Effector CD8-positive, alpha-beta T cell (primary cell): ENCODE data around the gene LIPI.
"Not testable (repeated sequence)": the region's sequence is repeated elsewhere in the genome, so short reads cannot be mapped to it uniquely, and the experiment has no call there.

ENCODE experiments used
- DNase-seq: peaks from one replicate; lab custom pipeline; 2025; lab: John Stamatoyannopoulos, UW
- total RNA-seq, 4 experiments: gene quantifications; one replicate each; lab custom pipeline; 2026; lab: John Stamatoyannopoulos, UW

Gene LIPI
- 0 to 0.18 (median 0) reads per million in 4 experiments for total RNA-seq

DNA sequence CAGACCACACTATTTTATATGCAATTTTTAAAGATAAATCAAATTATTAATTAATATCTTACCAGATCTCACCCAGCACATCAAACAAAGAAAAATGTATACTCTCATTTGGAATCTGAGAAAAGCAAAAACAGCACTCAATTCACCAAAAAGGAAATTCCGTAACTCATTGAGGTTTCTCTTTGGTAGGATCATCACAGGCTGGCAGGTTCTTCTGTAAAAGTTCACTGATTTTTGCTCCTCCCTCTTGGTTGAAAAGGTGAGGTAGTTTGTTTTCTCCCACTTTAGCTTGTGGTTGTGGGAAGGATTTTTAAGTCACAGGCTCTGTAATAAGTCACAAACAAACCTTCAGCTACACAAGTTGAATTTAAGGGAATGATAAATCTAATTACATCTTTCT is at the start of gene LIPI:
Gene LIPI, minus strand, starts transcription at position 218 of the 400 bp plus-strand sequence. Its CDS starts 110 bp downstream, at position 108.
- DNase-seq, result no peak

GRCh38 chr21:14260174-14260764 is 49.5 kb upstream of the LIPI start:
- DNase-seq, result no peak

GRCh38 chr21:14259747-14260146 is 49.0 kb upstream of the LIPI start:
- no peak for DNase-seq

- DNase-seq, result no peak
Measured at GRCh38 chr21:14251336-14251735, 40.6 kb upstream of the LIPI start.

DNA sequence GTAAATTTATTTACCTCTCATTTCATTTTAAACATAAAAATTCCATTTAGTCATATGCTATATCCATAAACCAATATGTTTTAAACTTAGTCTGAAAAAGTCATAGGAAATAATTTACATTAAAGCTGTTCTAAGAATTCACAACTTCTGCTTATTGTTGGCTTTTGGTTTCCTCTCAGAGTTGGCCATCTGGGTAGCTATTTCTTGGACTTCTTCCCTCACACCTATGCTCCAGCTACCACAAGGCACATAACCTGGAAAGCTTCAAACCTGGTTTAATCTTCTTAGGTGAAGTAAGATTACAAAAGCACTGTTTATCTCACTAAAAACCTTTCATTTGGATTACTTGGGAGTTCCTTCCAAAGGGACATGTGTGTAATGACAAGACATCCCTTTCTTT is 35.0 kb upstream of the LIPI start:
- no peak for DNase-seq

- no peak for DNase-seq
Measured at GRCh38 chr21:14244911-14245310, 34.2 kb upstream of the LIPI start.

DNA sequence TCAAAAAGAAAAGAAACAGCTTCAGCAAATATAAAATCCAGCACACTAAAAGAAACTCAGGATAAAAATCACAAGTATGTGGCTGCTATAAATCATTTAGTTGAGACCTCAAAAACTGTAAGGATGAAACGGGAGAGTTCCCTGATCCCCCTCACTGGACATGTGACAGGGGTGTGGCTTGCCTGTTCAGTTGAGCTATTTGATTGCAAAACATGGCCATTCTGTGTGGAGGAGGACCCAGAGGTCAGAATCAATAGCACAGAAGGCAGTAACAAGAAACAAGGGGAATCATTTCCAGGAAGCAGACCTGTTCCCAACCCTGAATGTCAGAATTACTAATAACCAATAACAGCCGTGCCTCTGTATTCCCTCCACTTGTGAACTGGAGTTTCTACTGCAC is 33.1 kb upstream of the LIPI start:
- DNase-seq, result no peak

DNA sequence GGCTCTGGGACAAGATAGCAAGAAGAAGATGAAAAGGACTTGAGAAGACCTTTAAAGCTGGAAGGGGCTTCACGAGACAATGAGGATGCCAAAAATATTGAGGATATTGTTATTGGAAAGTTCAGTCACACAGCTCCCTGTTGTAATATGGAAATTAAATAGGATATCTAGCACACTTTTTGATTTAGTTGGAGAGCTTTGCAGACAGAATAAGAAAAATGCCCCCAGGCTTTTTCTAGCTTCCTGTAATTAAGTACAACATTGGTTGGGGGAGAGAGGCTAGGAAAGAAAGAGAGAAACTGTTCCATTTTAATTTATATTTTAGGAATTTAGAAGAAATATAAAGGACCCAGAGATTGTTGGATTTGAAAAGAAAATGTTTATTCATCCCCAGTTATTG is 32.7 kb upstream of the LIPI start:
- DNase-seq, result no peak

DNA sequence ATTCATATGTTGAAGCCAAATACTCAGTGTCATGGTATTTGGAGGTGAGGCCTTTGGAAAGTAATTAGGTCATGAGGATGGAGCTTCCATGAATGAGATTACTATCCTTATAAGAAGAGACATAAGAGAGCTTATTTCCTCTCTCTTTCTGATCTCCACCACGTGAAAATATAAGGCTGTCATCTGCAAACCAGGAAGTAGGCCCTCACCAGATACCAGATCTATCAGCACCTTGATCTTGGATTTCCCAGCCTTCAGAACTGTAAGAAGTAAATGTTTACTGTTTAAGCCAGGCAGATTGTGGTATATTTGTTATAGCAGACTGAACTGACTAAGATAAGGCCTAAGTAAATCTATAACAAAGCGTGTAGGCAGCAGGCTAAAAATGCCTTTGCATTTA is 30.5 kb upstream of the LIPI start:
- no peak for DNase-seq

DNA sequence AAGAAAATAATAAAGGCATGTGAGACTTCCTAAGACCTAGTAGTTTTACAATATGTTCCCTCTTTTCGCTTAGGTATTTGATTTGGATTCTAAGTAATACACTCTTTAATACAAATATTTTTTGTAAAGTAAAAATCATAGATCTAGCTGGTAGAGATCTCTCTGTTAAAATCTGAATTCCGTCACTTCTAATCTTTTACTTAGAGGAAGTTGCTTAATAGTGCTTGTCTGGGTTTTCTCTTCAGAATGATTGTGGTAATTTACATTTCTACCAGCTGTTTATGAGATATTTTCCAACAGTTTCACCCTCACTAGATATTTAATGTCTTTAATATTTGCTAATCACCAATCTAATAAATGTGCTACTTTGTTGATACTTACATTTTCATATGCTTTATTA is 28.5 kb upstream of the LIPI start:
- no peak for DNase-seq

DNA sequence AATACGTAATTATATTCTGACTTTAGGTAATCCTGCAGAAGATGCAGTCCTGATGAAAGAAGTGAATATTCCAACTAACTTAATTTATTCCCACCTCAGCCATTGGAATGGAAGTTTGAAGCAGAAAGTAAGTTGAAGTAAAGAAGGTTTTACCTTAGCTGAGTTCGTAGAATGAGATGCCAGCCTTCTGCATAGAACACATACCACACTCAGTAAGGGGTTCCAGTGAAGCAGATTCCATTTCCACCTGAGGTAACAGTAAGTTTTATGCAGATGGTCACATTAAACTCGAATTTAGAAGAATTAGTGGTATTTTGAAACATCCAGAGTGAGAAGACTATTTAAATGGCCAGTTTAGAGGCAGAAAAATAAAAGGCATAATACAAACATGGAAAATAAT is 25.4 kb upstream of the LIPI start:
- no peak for DNase-seq

GRCh38 chr21:14235101-14235500 is 24.3 kb upstream of the LIPI start:
- DNase-seq, result no peak

DNA sequence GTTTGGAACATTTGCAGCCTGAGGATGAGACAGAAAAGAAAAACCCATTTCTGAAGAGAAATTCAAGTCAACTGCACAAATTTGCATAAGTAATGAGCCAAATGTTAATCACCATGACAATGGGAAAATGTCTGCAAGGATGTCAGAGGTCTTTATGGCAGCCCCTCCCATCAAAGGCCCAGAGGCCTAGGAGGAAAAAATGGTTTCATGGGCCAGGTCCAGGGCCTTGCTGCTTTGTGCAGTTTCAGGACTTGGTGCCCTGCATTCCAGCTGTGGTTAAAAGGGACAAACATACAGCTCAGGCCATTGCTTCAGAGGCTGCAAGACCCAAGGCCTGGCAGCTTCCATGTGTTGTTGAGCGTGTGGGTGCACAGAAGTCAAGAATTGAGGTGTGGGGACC is 18.6 kb upstream of the LIPI start:
- no peak for DNase-seq

DNA sequence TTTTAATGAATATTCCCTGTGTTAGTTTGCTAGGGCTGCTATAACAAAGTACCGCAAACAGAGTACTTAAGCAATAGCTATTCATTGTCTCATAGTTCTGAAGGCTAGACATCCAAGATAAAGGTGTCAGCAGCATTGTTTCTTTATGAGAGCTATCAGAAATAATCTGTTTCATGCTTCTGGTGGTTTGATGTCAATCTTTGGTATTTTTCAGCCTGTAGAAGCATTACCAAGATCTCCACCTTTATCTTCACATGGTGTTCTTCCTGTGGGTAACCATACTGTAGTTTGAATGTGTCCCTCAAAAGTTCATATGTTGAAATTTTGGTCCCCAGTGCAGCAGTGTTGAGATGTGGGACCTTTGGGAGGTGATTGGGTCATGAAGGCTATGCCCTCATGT is 12.6 kb upstream of the LIPI start:
- no peak for DNase-seq

GRCh38 chr21:14215971-14216641 is 5.4 kb upstream of the LIPI start, which contains the start of gene RBM11:
Gene RBM11 (plus strand): TSS chr21:14216157. CDS start chr21:14216187, 30 bp downstream.
- DNase-seq, result peak; percentile 71

GRCh38 chr21:14213164-14213563 is 2.4 kb upstream of the LIPI start:
- no peak for DNase-seq

DNA sequence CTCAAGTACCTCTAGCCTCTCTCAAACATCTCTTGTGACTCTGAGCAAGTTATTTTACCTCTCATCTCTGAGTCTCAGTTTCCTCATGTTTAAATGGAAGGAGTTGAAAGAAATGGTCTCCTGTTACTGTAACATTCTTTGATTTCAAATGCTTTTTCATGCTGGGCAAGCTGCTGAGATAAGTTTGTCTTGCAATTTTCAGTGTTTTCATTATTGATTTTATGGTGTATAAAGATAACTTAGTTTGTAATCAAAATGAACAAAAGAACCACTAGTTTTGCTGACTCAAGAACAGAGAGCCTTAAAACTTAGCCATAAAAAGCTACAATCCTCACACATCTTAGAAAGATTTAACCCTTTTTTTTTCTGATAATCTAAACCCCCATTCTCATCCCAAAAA is 4.5 kb downstream of the LIPI start:
- no peak for DNase-seq

- not testable (repeated sequence) for DNase-seq
Measured at GRCh38 chr21:14166463-14167223, 44.1 kb downstream of the LIPI start.

DNA sequence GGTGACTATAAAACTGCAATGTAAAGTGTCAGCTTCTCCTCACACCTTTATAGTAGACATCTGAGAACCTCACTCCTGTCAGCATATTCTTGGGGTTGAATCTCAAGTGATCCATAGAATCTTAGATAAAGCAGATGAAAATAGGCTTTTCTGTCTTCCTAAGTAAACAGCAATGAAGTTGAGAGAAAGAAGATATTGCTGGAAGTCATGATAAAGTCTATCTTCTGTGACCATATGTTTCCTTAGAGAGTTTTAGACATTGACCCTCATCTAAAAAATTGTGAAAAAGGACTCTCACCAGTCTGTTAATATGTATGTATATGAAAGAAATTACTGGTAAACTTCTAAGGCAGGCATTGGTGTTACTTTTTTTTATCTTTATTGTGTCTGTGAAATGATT is 66.8 kb downstream of the LIPI start:
- DNase-seq, result no peak

GRCh38 chr21:14124266-14124665 is 86.5 kb downstream of the LIPI start:
- DNase-seq, result no peak

GRCh38 chr21:14121719-14122118 is 89.0 kb downstream of the LIPI start:
- DNase-seq, result no peak

- no peak for DNase-seq
Measured at GRCh38 chr21:14120091-14120734, 90.5 kb downstream of the LIPI start.

- DNase-seq, result no peak
Measured at GRCh38 chr21:14119038-14119437, 91.7 kb downstream of the LIPI start.
